K562 (cell line): Measurements from ENCODE around the gene UBAP2. TPM values are rescaled to one million over a fixed set of nuclear protein-coding genes. Genes with fewer than 3 reads are reported as not detected.

Source experiments
- ATAC-seq: fragments of 200-7000 bp; cut with Tn5 transposase; 3 replicates; pipeline ENCODE4 v1.9.1; 2020; ENCODE audit warnings: moderate library complexity
- Bru-seq: library from RNA; stranded (reverse); fragments of 400-500 nt; gene quantifications from one replicate; lab custom pipeline; 2021; lab: Mats Ljungman, UMichigan
- BruChase-seq, 2 experiments: library from RNA; stranded (reverse); fragments of 400-500 nt; gene quantifications; one replicate each; lab custom pipeline; 2021; lab: Mats Ljungman, UMichigan
- BruUV-seq: library from RNA; stranded (reverse); fragments of 400-500 nt; replicated peaks from 2 replicates; lab custom pipeline; 2021; lab: Mats Ljungman, UMichigan
- CTCF ChIA-PET: fragments of 300-600 bp; formaldehyde crosslinking; extraction: SDS; loops from one replicate; lab custom pipeline; 2021; ENCODE audit warnings: low intra/inter-chr PET ratio; lab: Yijun Ruan, JAX
- POLR2A ChIA-PET: fragments of 300-600, 350-650 bp; sonication (Branson Sonifier 250); formaldehyde crosslinking; extraction: SDS; loops from one replicate; lab custom pipeline; 2021; ENCODE audit warnings: antibody characterized with exemption, inconsistent platforms; lab: Yijun Ruan, JAX
- DNase-seq, 4 experiments: peaks; one replicate each; pipeline versions ENCODE4 v3.0.0 to v3.0.0-alpha.2; 2011 to 2018; ENCODE audit warnings: low spot score in 3 of 4, mixed read lengths in 3 of 4; ENCODE audit errors: extremely low read depth in 1 of 4
- FAIRE-seq: peaks from 2 replicates; lab custom pipeline; 2011; peaks lifted over from hg19 to GRCh38; lab: Jason Lieb, UNC
- H2AFZ ChIP-seq: 2 replicates; pipeline ENCODE4 v1.6.0; 2011; ENCODE audit warnings: low read depth, low read length, control low read depth, inconsistent platforms
- H3K27ac ChIP-seq: fragments of 200-600 bp; 3 replicates; pipeline ENCODE4 v1.8.0; 2011; ENCODE audit warnings: low read depth, mild to moderate bottlenecking, control low read depth, inconsistent platforms, low read length, moderate library complexity, mixed read lengths; ENCODE audit errors: extremely low read depth
- H3K27me3 ChIP-seq, 2 experiments: fragments of 300-600 bp in 1 of 2; 2 replicates in 1 of 2; 3 replicates in 1 of 2; pipeline versions ENCODE4 v1.6.0 to v1.8.0; 2011; ENCODE audit warnings: inconsistent platforms in 2 of 2, low read length in 2 of 2, mild to moderate bottlenecking in 1 of 2, mixed read lengths in 1 of 2, moderate library complexity in 1 of 2; ENCODE audit not compliant: control insufficient read depth in 2 of 2, insufficient read depth in 2 of 2
- H3K36me3 ChIP-seq: fragments of 300-600 bp; 3 replicates; pipeline ENCODE4 v1.8.0; 2011; ENCODE audit warnings: mild to moderate bottlenecking, low read length, inconsistent platforms; ENCODE audit not compliant: control insufficient read depth, insufficient read depth
- H3K4me1 ChIP-seq, 2 experiments: fragments of 200-600 bp in 1 of 2; replicated peaks in 1 of 2; 2 replicates in 1 of 2; 3 replicates in 1 of 2; pipeline versions ENCODE4 v1.5.1 to v1.8.0; 2011; ENCODE audit warnings: inconsistent platforms in 2 of 2, low read length in 2 of 2, mild to moderate bottlenecking in 1 of 2, mixed read lengths in 1 of 2, moderate library complexity in 1 of 2; ENCODE audit not compliant: control insufficient read depth in 2 of 2, insufficient read depth in 2 of 2
- H3K4me2 ChIP-seq: 2 replicates; pipeline ENCODE4 v1.6.1; 2011; ENCODE audit warnings: low read length, control low read depth, inconsistent platforms, mixed read lengths; ENCODE audit not compliant: insufficient read depth
- H3K4me3 ChIP-seq: fragments of 200-600 bp; sonication (generic), shearing (Covaris generic); 2 replicates; pipeline ENCODE4 v1.5.1; 2016; ENCODE audit warnings: control low read depth, inconsistent platforms
- H3K79me2 ChIP-seq: fragments of 200-600 bp; 3 replicates; pipeline ENCODE4 v1.8.0; 2011; ENCODE audit warnings: low read length, inconsistent platforms; ENCODE audit not compliant: control insufficient read depth, insufficient read depth
- H3K9ac ChIP-seq, 2 experiments: 2 replicates each; pipeline versions ENCODE4 v1.6.0 to v1.6.1; 2011; ENCODE audit warnings: low read depth in 2 of 2, low read length in 2 of 2, control low read depth in 1 of 2, inconsistent platforms in 1 of 2, mild to moderate bottlenecking in 1 of 2, mixed read lengths in 1 of 2; ENCODE audit not compliant: insufficient read depth in 1 of 2
- H3K9me1 ChIP-seq: one replicate; pipeline ENCODE4 v1.6.0; 2011; ENCODE audit warnings: inconsistent platforms, mild to moderate bottlenecking, low read length, moderate library complexity; ENCODE audit not compliant: control insufficient read depth, insufficient read depth
- H3K9me3 ChIP-seq: replicated peaks from 2 replicates; pipeline ENCODE4 v1.5.1; 2011; ENCODE audit warnings: low read depth, low read length, inconsistent platforms; ENCODE audit not compliant: control insufficient read depth, insufficient read depth
- H4K20me1 ChIP-seq: replicated peaks from 2 replicates; pipeline ENCODE4 v1.6.1; 2011; ENCODE audit warnings: low read length, inconsistent platforms, mixed read lengths; ENCODE audit not compliant: control insufficient read depth, insufficient read depth
- RHOXF2B ChIP-seq: fragments of 250-450 bp; sonication (Bioruptor Pico); conservative IDR thresholded peaks from 2 replicates; pipeline ENCODE4 v1.5.1; 2021
- SMARCA5 ChIP-seq: fragments of 450-650 bp; IDR thresholded peaks from 2 replicates; pipeline ENCODE4 v1.6.1; 2016
- WGBS: fragments of 100-300 bp; shearing (Covaris generic); methylation state at CpG from one replicate; pipeline ENCODE4 v1.1.6; 2016; ENCODE audit warnings: low coverage, mixed read lengths; ENCODE audit not compliant: insufficient coverage; ENCODE audit errors: missing lambda C conversion rate; 5-methylcytosine and 5-hydroxymethylcytosine counted together
- in situ Hi-C: fragments of 300-500 bp; cut with MboI; formaldehyde crosslinking; loops from 4 replicates; pipeline ENCODE4 v1.15.0; 2018; ENCODE audit warnings: inconsistent platforms, mixed read lengths
- intact Hi-C: fragments of 100-400 bp; cut with micrococcal nuclease; formaldehyde crosslinking; loops from 2 replicates; pipeline ENCODE4 v1.14.2; 2022
- long read RNA-seq, 3 experiments: library from polyadenylated mRNA in 2 of 3; library from RNA in 1 of 3; unstranded in 2 of 3; stranded (forward) in 1 of 3; transcript quantifications; one replicate each; pipeline ENCODE4 v2.0.0, GENCODE V29; 2019 to 2022
- polyA minus RNA-seq, 3 experiments: library from RNA; depleted of rRNA, polyadenylated mRNA; stranded (reverse); fragments of >200 nt; gene quantifications; 2 replicates each; pipeline ENCODE4 v1.2.3, GENCODE V29; 2011
- polyA plus RNA-seq, 8 experiments: library from polyadenylated mRNA; depleted of rRNA in 4 of 8; stranded (reverse) in 5 of 8; unstranded in 3 of 8; fragments of >200 nt; fragmentation: Nextera tagmentation in 2 of 8; fragmentation: Illumina TruSeq in 1 of 8; extraction: Ambion mirVana in 2 of 8; extraction: Trizol in 1 of 8; gene quantifications; 2 replicates each; pipeline versions ENCODE4 v1.2.1 to v1.2.3, GENCODE V29; 2011 to 2014; ENCODE audit warnings: inconsistent platforms in 1 of 8, missing spikeins in 1 of 8
- total RNA-seq, 7 experiments: library from RNA; depleted of rRNA in 6 of 7; stranded (reverse); fragments of >200 nt in 6 of 7; fragmentation: Illumina TruSeq in 2 of 7; extraction: Trizol in 2 of 7; gene quantifications; 2 replicates each; pipeline versions ENCODE4 v1.2.1 to v1.2.3, GENCODE V29; 2011 to 2021; ENCODE audit warnings: low replicate concordance in 1 of 7
- TF ChIP-seq, protein P1 (sequence below): fragments of 250-450 bp; sonication (Bioruptor Pico); IDR thresholded peaks from 2 replicates; pipeline ENCODE4 v1.5.0; 2021; ENCODE audit warnings: mild to moderate bottlenecking, borderline replicate concordance

Gene UBAP2, protein sequence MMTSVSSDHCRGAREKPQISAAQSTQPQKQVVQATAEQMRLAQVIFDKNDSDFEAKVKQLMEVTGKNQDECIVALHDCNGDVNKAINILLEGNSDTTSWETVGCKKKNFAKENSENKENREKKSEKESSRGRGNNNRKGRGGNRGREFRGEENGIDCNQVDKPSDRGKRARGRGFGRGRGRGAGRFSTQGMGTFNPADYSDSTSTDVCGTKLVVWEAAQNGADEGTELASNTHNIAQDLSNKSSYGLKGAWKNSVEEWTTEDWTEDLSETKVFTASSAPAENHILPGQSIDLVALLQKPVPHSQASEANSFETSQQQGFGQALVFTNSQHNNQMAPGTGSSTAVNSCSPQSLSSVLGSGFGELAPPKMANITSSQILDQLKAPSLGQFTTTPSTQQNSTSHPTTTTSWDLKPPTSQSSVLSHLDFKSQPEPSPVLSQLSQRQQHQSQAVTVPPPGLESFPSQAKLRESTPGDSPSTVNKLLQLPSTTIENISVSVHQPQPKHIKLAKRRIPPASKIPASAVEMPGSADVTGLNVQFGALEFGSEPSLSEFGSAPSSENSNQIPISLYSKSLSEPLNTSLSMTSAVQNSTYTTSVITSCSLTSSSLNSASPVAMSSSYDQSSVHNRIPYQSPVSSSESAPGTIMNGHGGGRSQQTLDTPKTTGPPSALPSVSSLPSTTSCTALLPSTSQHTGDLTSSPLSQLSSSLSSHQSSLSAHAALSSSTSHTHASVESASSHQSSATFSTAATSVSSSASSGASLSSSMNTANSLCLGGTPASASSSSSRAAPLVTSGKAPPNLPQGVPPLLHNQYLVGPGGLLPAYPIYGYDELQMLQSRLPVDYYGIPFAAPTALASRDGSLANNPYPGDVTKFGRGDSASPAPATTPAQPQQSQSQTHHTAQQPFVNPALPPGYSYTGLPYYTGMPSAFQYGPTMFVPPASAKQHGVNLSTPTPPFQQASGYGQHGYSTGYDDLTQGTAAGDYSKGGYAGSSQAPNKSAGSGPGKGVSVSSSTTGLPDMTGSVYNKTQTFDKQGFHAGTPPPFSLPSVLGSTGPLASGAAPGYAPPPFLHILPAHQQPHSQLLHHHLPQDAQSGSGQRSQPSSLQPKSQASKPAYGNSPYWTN
- 95.3 and 165 TPM in 2 replicates for total RNA-seq (2011; cell fraction: chromatin; rRNA removed; ENCODE audit: low replicate concordance)
- 45.4 and 49.1 TPM in 2 replicates for total RNA-seq (2011; cell fraction: nucleolus; rRNA removed)
- total RNA-seq (2011; cell fraction: nucleoplasm; rRNA removed): 78.5 and 111 TPM in 2 replicates
- total RNA-seq (2014; rRNA removed) (14.8 and 18.6 TPM in 2 replicates), total RNA-seq (2014; rRNA removed; fragmentation: Illumina TruSeq; extraction: Trizol) (18.4 and 21.4 TPM in 2 replicates), total RNA-seq (2015; rRNA removed; fragmentation: Illumina TruSeq; extraction: Trizol) (18.7 and 19.8 TPM in 2 replicates), total RNA-seq (2021) (46.2 and 47.6 TPM in 2 replicates), polyA plus RNA-seq (2011; rRNA removed) (19.4 and 32.9 TPM in 2 replicates), polyA plus RNA-seq (2014; fragmentation: Illumina TruSeq; extraction: Trizol) (43.7 and 47.9 TPM in 2 replicates), polyA plus RNA-seq (2014; fragmentation: Nextera tagmentation; extraction: Ambion mirVana) (10 to 100 TPM in 1 of 2 experiments, 1 to 10 TPM in 1; 8.7 to 11.1 TPM), polyA plus RNA-seq (2014; rRNA removed) (25.3 and 27.1 TPM in 2 replicates), polyA minus RNA-seq (2011; rRNA and poly(A)+ RNA removed) (28.3 and 33.6 TPM in 2 replicates), Bru-seq, nascent RNA (percentile 77 among the genes with signal in this experiment), BruChase-seq, experiment 1, labeled RNA remaining after a 2-hour chase (percentile 82 among the genes with signal in this experiment), BruChase-seq, experiment 2, labeled RNA remaining after a 6-hour chase (percentile 82 among the genes with signal in this experiment)
- polyA plus RNA-seq (2011; cell fraction: cytosol; rRNA removed): 25.1 and 36.0 TPM in 2 replicates
- 66.2 and 87.0 TPM in 2 replicates for polyA plus RNA-seq (2011; cell fraction: nucleus; rRNA removed)
- polyA plus RNA-seq (2012): 29.1 and 31.4 TPM in 2 replicates
- polyA minus RNA-seq (2011; cell fraction: cytosol; rRNA and poly(A)+ RNA removed): 22.0 and 22.3 TPM in 2 replicates
- 21.0 and 32.5 TPM in 2 replicates for polyA minus RNA-seq (2011; cell fraction: nucleus; rRNA and poly(A)+ RNA removed)
- long read RNA-seq, experiment 1, full-length matches to known transcripts: 11 of 120 reads
- long read RNA-seq, experiment 1, partial matches to known transcripts: 77 of 120 reads
- long read RNA-seq, experiment 1, other reads (novel, unspliced or antisense): 32 of 120 reads
- long read RNA-seq, experiment 2, full-length matches to known transcripts: 8 of 51 reads
- long read RNA-seq, experiment 2, partial matches to known transcripts: 18 of 51 reads
- long read RNA-seq, experiment 2, other reads (novel, unspliced or antisense): 25 of 51 reads
- long read RNA-seq, experiment 3, partial matches to known transcripts: 12 of 12 reads
- long read RNA-seq, experiment 3, other reads (novel, unspliced or antisense): 0 of 12 reads

DNA sequence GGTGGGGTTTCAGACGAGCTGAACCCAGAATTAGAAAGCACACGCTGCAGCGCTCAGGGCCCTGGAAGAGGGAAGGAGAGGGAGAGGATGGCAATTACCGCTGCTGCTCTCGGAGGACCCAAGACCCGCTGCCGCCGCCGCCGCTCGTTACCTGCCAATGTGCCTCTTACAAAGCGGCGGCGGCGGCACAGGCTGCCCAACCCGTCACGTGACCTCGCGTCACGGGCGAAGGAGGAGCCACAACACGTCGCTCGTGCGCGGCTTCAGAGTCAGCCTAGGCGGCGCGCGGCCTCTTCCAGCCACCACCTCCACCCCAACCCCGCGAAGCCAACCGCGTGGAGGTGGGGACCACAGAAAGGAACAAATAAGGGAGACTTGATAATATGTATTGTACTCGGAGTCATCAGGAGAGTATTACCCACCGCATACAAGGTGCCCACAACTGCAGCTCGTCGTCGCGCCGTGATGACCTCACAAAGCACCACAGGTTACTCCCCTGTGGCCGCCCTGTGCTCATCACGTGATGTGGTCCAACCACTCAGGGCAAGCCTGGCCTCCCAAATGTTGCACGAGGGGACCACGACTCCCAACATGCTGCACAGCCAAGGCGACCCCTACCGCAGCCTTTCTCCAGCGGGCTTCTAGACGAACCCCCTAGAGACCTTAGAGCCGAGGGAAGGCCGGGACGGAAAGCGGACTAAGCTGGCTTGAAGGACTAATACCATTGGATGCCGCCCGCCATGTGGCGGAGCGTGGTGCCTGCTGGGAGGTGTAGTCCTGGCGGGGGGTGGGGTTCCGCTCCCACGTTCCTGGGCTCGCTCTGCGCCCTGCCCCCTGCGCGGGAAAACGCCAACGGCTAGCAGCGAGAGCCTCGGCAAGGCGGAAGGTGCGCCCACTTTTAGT is at the start of gene UBAP2:
Gene UBAP2 (minus strand): TSS at position 161 of the 903 bp plus-strand sequence. CDS start 31,739 bp downstream, outside the sequence.
- CTCF ChIA-PET: no interaction called here
- Histone ChIP-seq H3K4me2 (peak within 1 kb of the TSS; percentile 90), H3K4me3 (peak within 1 kb of the TSS; percentile 72), H3K4me1 (peaks cover 5 to 15% of the 10 kb centered on the region in 2 experiments; a peak in 4 of 5 replicates), H3K27ac (peak within 1 kb of the TSS; percentile 98), H3K9me1 (no peaks in the 10 kb centered on the region), H3K36me3 (peaks cover 9% of the 10 kb centered on the region; the same call in 1 of the 3 replicates), H4K20me1 (no peaks in the 10 kb centered on the region), H3K79me2 (peaks cover 46% of the 10 kb centered on the region), H3K27me3 (no peaks in the 10 kb centered on the region), H3K9me3 (no peaks in the 10 kb centered on the region), H3K9ac (peak within 1 kb of the TSS; percentile 88 to 99), H2AFZ (peak within 1 kb of the TSS; percentile 100)
- peak; percentile 84 for ATAC-seq
- intact Hi-C loops (no loop called here), in situ Hi-C loops (no loop called here)
- DNase-seq: peak; percentile 81 to 96 (median 87)
- BruUV-seq: no TSS peak
- WGBS: under 1% methylated on average over 51 of the region's 70 CpGs
- peak; percentile 75 for FAIRE-seq
- POLR2A ChIA-PET: interaction anchor here (0.5 to 3.0 kb wide), 13 partner anchors 8 to 485 kb away, joined by 3 to 12 read pairs (median 3); partner anchors contain the start of gene UBAP1
- TF ChIP-seq, protein P1, sequence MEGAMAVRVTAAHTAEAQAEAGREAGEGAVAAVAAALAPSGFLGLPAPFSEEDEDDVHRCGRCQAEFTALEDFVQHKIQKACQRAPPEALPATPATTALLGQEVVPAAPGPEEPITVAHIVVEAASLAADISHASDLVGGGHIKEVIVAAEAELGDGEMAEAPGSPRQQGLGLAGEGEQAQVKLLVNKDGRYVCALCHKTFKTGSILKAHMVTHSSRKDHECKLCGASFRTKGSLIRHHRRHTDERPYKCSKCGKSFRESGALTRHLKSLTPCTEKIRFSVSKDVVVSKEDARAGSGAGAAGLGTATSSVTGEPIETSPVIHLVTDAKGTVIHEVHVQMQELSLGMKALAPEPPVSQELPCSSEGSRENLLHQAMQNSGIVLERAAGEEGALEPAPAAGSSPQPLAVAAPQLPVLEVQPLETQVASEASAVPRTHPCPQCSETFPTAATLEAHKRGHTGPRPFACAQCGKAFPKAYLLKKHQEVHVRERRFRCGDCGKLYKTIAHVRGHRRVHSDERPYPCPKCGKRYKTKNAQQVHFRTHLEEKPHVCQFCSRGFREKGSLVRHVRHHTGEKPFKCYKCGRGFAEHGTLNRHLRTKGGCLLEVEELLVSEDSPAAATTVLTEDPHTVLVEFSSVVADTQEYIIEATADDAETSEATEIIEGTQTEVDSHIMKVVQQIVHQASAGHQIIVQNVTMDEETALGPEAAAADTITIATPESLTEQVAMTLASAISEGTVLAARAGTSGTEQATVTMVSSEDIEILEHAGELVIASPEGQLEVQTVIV: no peak
- no peak for TF ChIP-seq RHOXF2B
- no peak for TF ChIP-seq SMARCA5
